GM12878 (cell line): ENCODE results near the gene PRAC2.

ENCODE experiments used
- ATF7 ChIP-seq: fragments of 450-650 bp; IDR thresholded peaks from 2 replicates; pipeline ENCODE4 v1.6.1; 2016; ENCODE audit warnings: low read depth, mild to moderate bottlenecking
- EED ChIP-seq: sonication (generic); IDR thresholded peaks from 2 replicates; pipeline ENCODE4 v1.6.1; 2016; ENCODE audit warnings: antibody characterized with exemption, low read depth
- ESRRA ChIP-seq: IDR thresholded peaks from 2 replicates; pipeline ENCODE4 v1.6.1; 2012; ENCODE audit warnings: mild to moderate bottlenecking, low read length, improper control_type of control experiment
- HCFC1 ChIP-seq: fragments of 150-350 bp; IDR thresholded peaks from 2 replicates; pipeline ENCODE4 v1.6.1; 2014; ENCODE audit warnings: low read length
- NBN ChIP-seq: fragments of 450-650 bp; IDR thresholded peaks from 2 replicates; pipeline ENCODE4 v1.6.1; 2016
- NRF1 ChIP-seq: conservative IDR thresholded peaks from 2 replicates; pipeline ENCODE4 v1.6.1; 2011; ENCODE audit warnings: mild to moderate bottlenecking, low read depth, low read length, improper control_type of control experiment
- POLR2A ChIP-seq: IDR thresholded peaks from 2 replicates; pipeline ENCODE4 v1.6.1; 2011; ENCODE audit warnings: low read depth, mild to moderate bottlenecking, low read length
- SIN3A ChIP-seq: IDR thresholded peaks from 2 replicates; pipeline ENCODE4 v1.6.1; 2012; ENCODE audit warnings: low read depth, low read length, improper control_type of control experiment
- SMARCA5 ChIP-seq: fragments of 450-650 bp; IDR thresholded peaks from 2 replicates; pipeline ENCODE4 v1.6.1; 2017; ENCODE audit warnings: mild to moderate bottlenecking
- USF2 ChIP-seq: IDR thresholded peaks from 2 replicates; pipeline ENCODE4 v1.6.1; 2011; ENCODE audit warnings: low read depth, low read length, improper control_type of control experiment, borderline replicate concordance
- ZSCAN29 ChIP-seq: fragments of 450-650 bp; IDR thresholded peaks from 2 replicates; pipeline ENCODE4 v1.6.1; 2017; ENCODE audit warnings: mild to moderate bottlenecking, moderate library complexity
- TF ChIP-seq, protein P1 (sequence below), 3 experiments: IDR thresholded peaks in 2 of 3; conservative IDR thresholded peaks in 1 of 3; 2 replicates each; pipeline ENCODE4 v1.5.1; 2011; ENCODE audit warnings: low read depth in 3 of 3, low read length in 3 of 3, mild to moderate bottlenecking in 3 of 3, control low read depth in 2 of 3, moderate library complexity in 2 of 3, inconsistent platforms in 1 of 3, mixed read lengths in 1 of 3; ENCODE audit not compliant: control insufficient read depth in 2 of 3, insufficient read depth in 1 of 3; ENCODE audit errors: extremely low read depth in 1 of 3
- TF ChIP-seq, protein P2 (sequence below): fragments of 450-650 bp; formaldehyde crosslinking; IDR thresholded peaks from 2 replicates; pipeline ENCODE4 v1.4.0; 2022; ENCODE audit warnings: mild to moderate bottlenecking, moderate library complexity

GRCh38 chr17:48760411-48760810, 37.4 kb downstream of the PRAC2 start:
- no peak for TF ChIP-seq ESRRA
- TF ChIP-seq ZSCAN29: no peak
- TF ChIP-seq HCFC1: no peak
- no peak for TF ChIP-seq ATF7
- no peak for TF ChIP-seq NRF1
- no peak for TF ChIP-seq EED
- no peak for TF ChIP-seq SMARCA5
- TF ChIP-seq POLR2A: no peak
- TF ChIP-seq, protein P1, sequence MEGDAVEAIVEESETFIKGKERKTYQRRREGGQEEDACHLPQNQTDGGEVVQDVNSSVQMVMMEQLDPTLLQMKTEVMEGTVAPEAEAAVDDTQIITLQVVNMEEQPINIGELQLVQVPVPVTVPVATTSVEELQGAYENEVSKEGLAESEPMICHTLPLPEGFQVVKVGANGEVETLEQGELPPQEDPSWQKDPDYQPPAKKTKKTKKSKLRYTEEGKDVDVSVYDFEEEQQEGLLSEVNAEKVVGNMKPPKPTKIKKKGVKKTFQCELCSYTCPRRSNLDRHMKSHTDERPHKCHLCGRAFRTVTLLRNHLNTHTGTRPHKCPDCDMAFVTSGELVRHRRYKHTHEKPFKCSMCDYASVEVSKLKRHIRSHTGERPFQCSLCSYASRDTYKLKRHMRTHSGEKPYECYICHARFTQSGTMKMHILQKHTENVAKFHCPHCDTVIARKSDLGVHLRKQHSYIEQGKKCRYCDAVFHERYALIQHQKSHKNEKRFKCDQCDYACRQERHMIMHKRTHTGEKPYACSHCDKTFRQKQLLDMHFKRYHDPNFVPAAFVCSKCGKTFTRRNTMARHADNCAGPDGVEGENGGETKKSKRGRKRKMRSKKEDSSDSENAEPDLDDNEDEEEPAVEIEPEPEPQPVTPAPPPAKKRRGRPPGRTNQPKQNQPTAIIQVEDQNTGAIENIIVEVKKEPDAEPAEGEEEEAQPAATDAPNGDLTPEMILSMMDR (IDR thresholded peaks at IDR 0.05 in 2 of 3, conservative IDR thresholded peaks at IDR 0.05 in 1 of 3; ENCODE audit: control insufficient read depth in 2 of 3, extremely low read depth in 1 of 3, insufficient read depth in 1 of 3, low read depth in 3 of 3, low read length in 3 of 3): no peak
- TF ChIP-seq USF2: no peak
- TF ChIP-seq, protein P2, sequence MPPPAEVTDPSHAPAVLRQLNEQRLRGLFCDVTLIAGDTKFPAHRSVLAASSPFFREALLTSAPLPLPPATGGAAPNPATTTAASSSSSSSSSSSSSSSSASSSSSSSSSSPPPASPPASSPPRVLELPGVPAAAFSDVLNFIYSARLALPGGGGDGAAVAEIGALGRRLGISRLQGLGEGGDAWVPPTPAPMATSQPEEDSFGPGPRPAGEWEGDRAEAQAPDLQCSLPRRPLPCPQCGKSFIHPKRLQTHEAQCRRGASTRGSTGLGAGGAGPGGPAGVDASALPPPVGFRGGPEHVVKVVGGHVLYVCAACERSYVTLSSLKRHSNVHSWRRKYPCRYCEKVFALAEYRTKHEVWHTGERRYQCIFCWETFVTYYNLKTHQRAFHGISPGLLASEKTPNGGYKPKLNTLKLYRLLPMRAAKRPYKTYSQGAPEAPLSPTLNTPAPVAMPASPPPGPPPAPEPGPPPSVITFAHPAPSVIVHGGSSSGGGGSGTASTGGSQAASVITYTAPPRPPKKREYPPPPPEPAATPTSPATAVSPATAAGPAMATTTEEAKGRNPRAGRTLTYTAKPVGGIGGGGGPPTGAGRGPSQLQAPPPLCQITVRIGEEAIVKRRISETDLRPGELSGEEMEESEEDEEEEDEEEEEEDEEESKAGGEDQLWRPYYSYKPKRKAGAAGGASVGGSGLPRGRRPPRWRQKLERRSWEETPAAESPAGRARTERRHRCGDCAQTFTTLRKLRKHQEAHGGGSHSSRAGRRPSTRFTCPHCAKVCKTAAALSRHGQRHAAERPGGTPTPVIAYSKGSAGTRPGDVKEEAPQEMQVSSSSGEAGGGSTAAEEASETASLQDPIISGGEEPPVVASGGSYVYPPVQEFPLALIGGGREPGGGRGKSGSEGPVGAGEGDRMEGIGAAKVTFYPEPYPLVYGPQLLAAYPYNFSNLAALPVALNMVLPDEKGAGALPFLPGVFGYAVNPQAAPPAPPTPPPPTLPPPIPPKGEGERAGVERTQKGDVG: no peak
- no peak for TF ChIP-seq SIN3A
- no peak for TF ChIP-seq NBN
